ENCODE results near the gene SPINK4.

DNA sequence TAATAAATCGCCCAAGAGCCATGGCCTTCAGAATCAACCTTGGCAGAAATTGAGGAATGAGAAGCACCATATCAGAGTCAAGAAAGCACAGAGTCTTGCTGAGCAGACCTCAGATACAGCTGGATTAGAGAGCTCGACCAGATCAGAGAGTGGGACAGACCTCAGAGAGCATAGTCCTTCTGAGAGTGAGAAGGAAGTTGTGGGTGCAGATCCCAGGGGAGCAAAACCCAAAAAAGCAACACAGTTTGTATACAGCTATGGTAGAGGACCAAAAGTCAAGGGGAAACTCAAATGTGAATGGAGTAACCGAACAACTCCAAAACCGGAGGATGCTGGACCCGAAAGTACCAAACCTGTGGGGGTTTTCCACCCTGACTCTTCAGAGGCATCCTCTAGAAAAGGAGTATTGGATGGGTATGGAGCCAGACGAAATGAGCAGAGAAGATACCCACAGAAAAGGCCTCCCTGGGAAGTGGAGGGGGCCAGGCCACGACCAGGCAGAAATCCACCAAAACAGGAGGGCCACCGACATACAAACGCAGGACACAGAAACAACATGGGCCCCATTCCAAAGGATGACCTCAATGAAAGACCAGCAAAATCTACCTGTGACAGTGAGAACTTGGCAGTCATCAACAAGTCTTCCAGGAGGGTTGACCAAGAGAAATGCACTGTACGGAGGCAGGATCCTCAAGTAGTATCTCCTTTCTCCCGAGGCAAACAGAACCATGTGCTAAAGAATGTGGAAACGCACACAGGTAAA lies 54.9 kb downstream of the SPINK4 start:
- TF ChIP-seq, protein P1, sequence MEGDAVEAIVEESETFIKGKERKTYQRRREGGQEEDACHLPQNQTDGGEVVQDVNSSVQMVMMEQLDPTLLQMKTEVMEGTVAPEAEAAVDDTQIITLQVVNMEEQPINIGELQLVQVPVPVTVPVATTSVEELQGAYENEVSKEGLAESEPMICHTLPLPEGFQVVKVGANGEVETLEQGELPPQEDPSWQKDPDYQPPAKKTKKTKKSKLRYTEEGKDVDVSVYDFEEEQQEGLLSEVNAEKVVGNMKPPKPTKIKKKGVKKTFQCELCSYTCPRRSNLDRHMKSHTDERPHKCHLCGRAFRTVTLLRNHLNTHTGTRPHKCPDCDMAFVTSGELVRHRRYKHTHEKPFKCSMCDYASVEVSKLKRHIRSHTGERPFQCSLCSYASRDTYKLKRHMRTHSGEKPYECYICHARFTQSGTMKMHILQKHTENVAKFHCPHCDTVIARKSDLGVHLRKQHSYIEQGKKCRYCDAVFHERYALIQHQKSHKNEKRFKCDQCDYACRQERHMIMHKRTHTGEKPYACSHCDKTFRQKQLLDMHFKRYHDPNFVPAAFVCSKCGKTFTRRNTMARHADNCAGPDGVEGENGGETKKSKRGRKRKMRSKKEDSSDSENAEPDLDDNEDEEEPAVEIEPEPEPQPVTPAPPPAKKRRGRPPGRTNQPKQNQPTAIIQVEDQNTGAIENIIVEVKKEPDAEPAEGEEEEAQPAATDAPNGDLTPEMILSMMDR (IDR thresholded peaks at IDR 0.05) = no peak
- TF ChIP-seq POLR2A (IDR thresholded peaks at IDR 0.05) (no peak), POLR2AphosphoS5 (IDR thresholded peaks at IDR 0.05) (no peak)
